GM12872 (cell line): Measurements from ENCODE around the gene DRAM1.

Experiments
- TF ChIP-seq, protein P1 (sequence below): IDR thresholded peaks from 3 replicates; pipeline ENCODE4 v1.5.1; 2011; ENCODE audit warnings: low read depth, mild to moderate bottlenecking, low read length, moderate library complexity; ENCODE audit not compliant: insufficient read depth

Gene DRAM1

DNA sequence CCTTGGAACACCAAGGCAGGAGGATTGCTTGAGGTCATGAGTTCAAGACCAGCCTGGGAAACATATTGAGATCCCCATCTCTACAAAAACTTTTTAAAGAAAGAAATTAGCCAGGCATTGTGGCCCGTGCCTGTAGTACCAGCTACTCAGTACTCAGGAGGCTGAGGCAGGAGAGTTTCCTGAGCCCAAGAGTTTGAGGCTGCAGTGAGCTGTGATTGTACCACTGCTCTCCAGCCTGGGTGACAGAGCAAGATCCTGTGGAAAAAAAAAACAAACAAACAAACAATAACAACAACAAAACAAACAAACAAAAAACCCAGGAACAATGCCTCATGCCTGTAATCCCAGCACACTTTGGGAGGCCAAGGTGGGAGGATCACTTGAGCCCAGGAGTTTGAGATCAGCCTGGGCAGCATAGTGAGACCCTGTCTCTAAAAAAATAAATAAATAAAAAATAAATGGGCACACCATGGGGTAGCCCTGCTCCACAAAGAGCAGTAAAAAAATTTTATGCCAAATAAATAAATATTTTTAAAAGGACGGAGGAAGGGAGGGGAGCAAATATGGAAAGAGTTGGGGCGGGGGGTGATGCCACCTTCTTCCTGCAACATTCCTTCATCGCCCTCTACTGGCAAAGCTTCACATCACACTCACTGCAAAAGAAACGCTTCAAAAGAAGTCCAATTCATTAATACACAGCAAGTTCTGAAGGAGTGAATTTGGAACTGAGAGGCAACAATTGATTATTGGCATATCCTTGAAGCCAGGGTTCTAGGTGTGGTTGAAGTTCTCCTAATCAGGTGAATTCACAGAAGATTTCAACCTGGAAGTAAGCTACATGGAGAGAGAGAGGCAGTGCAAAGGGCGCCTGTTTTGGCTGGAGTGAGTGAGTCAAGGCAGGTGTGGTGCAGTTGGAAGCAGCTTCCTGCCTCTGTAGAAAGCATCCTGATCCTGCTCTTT lies 37.8 kb upstream of the DRAM1 start:
- TF ChIP-seq, protein P1, sequence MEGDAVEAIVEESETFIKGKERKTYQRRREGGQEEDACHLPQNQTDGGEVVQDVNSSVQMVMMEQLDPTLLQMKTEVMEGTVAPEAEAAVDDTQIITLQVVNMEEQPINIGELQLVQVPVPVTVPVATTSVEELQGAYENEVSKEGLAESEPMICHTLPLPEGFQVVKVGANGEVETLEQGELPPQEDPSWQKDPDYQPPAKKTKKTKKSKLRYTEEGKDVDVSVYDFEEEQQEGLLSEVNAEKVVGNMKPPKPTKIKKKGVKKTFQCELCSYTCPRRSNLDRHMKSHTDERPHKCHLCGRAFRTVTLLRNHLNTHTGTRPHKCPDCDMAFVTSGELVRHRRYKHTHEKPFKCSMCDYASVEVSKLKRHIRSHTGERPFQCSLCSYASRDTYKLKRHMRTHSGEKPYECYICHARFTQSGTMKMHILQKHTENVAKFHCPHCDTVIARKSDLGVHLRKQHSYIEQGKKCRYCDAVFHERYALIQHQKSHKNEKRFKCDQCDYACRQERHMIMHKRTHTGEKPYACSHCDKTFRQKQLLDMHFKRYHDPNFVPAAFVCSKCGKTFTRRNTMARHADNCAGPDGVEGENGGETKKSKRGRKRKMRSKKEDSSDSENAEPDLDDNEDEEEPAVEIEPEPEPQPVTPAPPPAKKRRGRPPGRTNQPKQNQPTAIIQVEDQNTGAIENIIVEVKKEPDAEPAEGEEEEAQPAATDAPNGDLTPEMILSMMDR: peak; percentile 85

DNA sequence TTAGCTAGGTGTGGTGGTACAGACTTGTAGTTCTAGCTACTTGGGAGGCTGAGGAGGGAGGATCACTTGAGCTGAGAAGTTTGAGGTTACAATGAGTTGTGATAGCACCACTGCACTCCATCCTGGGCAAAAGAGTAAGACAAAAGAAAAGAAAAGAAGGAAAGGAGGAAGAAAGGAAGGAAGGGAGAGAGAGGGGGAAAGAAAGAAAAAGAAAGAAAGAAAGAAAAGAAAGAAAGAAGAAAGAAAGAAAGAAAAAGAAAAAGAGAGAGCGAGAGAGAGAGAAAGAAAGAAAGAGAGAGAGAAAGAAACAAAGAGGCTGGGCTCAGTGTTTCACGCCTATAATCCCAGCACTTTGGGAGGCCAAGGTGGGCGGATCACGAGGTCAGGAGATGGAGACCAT lies 36.3 kb upstream of the DRAM1 start:
- TF ChIP-seq, protein P1: no peak

DNA sequence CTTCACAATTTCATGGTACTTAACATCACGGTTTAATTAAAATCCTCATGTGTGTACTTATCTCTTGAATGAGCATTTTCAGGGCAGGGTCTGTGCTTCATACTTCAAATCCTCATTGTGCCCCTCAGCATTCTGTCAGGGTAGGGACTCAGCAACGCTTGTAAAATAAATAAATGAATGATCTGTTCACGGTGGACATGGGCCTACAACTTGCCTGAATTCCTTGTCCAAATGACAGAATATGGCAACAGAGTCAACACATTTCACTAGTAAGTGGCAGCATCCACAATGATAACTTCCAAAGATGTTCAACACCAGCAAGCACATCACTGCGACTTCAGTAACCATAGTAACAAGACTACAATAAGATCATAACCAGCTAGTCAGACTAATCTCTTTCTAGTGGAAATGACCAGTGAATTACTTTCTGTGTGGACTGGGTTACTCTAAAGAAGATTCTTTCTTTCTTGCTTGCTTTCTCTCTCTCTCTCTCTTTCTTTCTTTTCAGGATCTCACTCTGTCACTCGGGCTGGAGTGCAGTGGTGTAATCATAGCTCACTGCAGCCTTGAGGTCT lies 32.2 kb upstream of the DRAM1 start:
- TF ChIP-seq, protein P1: no peak

DNA sequence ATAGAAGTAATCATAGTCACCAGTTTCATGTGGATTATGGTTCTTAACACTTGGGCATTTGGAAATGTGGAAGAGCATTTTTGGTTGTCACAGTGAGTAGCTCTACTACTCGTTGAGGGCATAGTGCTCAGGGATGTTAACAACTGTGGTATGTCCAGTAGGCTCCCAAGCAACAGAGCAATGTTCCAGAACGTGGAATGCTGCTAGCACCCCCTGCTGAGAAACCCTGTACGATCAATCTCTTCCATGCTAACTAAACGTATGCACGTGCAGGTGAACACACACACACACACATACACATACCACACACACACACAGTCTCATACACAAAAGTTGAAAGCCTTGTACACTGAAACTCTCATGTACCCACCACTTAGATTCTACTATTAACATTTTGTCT lies 30.1 kb upstream of the DRAM1 start:
- TF ChIP-seq, protein P1: no peak

DNA sequence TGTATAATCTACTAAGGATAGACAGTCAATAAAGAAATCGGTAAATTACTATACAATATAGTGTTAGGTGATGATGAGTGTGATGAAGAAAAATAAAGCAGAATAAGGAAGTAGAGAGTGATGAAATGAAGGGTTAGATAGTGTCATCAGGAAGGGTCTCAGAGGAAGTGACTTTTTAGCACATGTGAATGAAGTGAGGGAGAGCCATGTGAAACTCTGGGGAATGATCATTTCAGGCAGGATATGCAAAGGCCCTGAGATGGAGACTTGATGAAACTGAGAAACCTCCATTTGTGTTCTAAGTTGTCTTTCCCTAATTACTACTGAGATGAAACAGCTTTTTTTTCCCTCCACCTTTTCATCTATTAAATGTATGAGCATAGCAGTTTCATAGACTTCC lies 27.2 kb upstream of the DRAM1 start:
- TF ChIP-seq, protein P1: no peak

DNA sequence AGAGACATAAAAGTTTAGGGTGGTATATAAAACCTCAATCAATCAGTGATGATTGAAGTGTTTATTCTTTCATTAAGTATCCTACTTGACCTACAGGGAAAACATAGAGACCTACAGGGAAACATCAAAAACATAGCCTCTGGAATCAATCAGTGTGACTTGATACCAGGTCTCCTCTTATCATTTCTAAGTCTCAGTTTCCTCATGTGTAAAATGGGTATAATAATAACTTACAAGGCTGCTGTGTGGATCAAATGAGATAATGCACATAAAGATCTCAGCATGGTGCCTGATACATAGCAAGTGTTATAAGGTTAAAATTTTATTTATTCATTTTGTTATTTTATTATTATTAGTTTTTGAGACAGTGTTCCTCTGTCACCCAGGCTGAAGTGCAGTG lies 24.4 kb upstream of the DRAM1 start:
- TF ChIP-seq, protein P1: no peak

DNA sequence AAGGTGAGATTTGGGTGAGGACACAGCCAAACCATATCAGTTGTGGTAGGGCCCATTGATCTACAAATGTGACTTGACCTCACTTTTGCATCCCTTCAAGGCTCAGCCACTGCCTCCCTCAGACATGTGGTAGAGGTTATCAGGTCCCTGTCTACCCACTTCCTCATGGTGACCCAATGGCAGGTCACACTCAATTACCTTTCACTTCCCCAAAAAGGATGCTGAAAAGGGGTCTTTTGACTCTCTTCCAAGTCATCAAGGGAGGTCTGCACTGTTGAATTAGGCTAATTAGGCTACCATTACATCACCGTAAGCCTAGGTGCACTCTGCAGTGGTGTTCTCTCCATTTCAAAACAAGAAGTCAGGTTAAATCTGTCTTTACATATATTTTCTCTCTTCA lies 22.6 kb upstream of the DRAM1 start:
- TF ChIP-seq, protein P1: no peak
